ENCODE results near the gene MDH2. TPM values are rescaled to one million over a fixed set of nuclear protein-coding genes. Genes with fewer than 3 reads are reported as not detected.
"Not testable (repeated sequence)": the region's sequence is repeated elsewhere in the genome, so short reads cannot be mapped to it uniquely, and the experiment has no call there.

The MDH2 gene
- total RNA-seq, 4 donors from 2014 or later: 92.5 to 160 (median 131) TPM

DNA sequence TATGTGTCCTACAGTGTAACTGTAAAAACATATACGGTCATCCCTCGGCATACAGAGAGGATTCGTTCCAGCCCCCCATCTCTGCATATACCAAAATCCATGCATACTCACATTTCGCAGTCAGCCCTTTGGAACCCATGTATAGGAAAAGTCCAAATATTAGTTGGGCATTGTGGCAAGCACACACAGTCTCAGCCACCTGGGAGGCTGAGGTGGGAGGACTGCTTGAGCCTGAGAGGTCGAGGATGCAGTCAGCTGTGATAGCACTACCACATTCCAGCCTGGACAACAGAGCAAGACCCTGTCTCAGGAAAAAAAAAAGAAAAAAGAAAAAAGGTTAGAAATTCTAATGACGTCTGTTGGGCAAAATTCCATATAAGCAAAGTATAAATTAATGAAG, 29.1 kb downstream of the MDH2 start:
- Histone ChIP-seq H3K27me3 (no peaks in the 10 kb centered on the region), H3K4me1 (peaks cover 0 to 2% (median 0%) of the 10 kb centered on the region in 3 donors), H3K9me3 (peaks cover 0 to 6% (median 0%) of the 10 kb centered on the region in 3 donors), H3K36me3 (no peaks in the 10 kb centered on the region), H3K4me3 (no peak overlapping the region), H3K27ac (no peak overlapping the region)
- TF ChIP-seq, protein P1, sequence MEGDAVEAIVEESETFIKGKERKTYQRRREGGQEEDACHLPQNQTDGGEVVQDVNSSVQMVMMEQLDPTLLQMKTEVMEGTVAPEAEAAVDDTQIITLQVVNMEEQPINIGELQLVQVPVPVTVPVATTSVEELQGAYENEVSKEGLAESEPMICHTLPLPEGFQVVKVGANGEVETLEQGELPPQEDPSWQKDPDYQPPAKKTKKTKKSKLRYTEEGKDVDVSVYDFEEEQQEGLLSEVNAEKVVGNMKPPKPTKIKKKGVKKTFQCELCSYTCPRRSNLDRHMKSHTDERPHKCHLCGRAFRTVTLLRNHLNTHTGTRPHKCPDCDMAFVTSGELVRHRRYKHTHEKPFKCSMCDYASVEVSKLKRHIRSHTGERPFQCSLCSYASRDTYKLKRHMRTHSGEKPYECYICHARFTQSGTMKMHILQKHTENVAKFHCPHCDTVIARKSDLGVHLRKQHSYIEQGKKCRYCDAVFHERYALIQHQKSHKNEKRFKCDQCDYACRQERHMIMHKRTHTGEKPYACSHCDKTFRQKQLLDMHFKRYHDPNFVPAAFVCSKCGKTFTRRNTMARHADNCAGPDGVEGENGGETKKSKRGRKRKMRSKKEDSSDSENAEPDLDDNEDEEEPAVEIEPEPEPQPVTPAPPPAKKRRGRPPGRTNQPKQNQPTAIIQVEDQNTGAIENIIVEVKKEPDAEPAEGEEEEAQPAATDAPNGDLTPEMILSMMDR (IDR thresholded peaks at IDR 0.05): no peak
- TF ChIP-seq POLR2A (IDR thresholded peaks at IDR 0.05): no peak
- no peak for DNase-seq
- intact Hi-C loops (cut with DNase I): no loop called here
- WGBS, 2 donors: 90 to 92% methylated on average over 6 of the region's 6 CpGs

DNA sequence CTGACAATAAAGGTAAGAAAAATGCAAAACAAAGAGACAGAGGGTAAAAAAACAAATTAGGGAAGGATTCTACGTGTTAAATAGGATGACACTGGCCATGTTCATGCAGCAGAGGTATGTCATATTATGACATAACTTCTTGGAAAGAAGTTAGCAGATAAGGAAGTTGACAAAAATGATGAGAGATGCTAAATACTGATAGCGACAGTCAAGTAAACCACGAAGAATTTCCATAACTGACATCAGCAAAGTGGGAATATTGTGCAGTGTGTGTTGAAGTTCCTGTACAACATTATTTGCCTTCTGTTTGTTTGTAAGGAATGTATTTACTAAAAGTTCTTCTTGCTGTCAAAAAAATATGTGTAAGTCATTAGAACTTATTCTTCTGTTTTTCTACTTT, 29.5 kb downstream of the MDH2 start:
- H3K27me3 ChIP-seq: no peaks in the 10 kb centered on the region
- intact Hi-C loops (cut with DNase I): no loop called here

DNA sequence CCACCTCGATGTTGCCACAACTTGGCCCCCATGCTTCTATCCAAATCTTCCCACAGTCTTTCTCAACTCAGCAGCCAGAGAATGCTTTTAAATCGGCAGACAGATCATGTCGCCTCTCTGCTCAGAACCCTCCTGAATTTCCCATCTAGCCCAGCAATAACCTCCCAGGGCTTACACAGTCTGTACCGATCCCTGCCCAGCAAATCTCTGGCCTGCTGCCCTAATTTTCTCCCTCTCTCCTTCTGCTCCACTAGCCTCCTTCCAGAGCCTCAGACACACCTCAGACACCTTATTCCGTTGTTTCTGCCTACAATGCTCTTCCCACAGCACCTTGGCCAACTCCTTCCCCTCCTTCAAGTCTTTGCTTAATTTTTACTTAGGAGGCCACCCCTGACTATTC, 32.3 kb downstream of the MDH2 start:
- no peaks in the 10 kb centered on the region for H3K9me3 ChIP-seq
- H3K4me3 ChIP-seq: no peak overlapping the region
- no peak overlapping the region for H3K27ac ChIP-seq
- no peaks in the 10 kb centered on the region for H3K27me3 ChIP-seq
- no peaks in the 10 kb centered on the region for H3K36me3 ChIP-seq
- intact Hi-C loops (cut with DNase I): no loop called here
- no peak for DNase-seq
- no peak for TF ChIP-seq POLR2A (IDR thresholded peaks at IDR 0.05)
- TF ChIP-seq, protein P1 (IDR thresholded peaks at IDR 0.05): no peak
- H3K4me1 ChIP-seq: peaks cover 0 to 14% (median 0%) of the 10 kb centered on the region in 3 donors
- 77 to 80% methylated on average over 5 of the region's 5 CpGs for WGBS, 2 donors

More for the DNA sequence above, 29.5 kb downstream of the MDH2 start:
- no peak for TF ChIP-seq POLR2A (IDR thresholded peaks at IDR 0.05)
- TF ChIP-seq, protein P1 (IDR thresholded peaks at IDR 0.05): no peak
- H3K27ac ChIP-seq: no peak overlapping the region
- peaks cover 0 to 6% (median 0%) of the 10 kb centered on the region in 3 donors for H3K9me3 ChIP-seq
- no peak for DNase-seq
- H3K4me3 ChIP-seq: no peak overlapping the region
- no peaks in the 10 kb centered on the region for H3K4me1 ChIP-seq
- WGBS, 2 donors: 36 to 54% methylated on average over 3 of the region's 3 CpGs
- H3K36me3 ChIP-seq: no peaks in the 10 kb centered on the region

DNA sequence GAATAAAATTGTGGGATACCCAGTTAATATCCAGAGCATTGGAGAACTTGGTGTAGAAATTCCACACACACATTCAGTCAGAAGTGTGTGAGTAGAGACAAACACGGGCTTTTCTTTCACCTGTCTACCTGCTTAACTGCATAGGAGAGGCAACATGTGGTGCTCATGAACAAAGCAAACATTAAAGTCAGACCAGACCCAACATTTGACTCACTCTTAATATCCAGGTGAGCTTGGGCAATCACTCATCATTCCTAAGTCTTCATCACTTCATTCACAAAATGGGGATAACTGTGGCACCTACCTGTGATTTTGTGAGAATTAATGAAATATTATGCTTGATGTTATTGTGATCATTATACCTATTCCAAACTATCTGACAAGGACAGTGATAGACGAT, 36.2 kb downstream of the MDH2 start:
- H3K27ac ChIP-seq; H3K4me3 ChIP-seq; H3K9me3 ChIP-seq; H3K27me3 ChIP-seq; H3K36me3 ChIP-seq; DNase-seq; intact Hi-C loops (cut with DNase I): not testable (repeated sequence)
- 51 to 65% methylated on average over 2 of the region's 2 CpGs for WGBS, 2 donors
- peaks cover 0 to 46% (median 0%) of the 10 kb centered on the region in 3 donors for H3K4me1 ChIP-seq

DNA sequence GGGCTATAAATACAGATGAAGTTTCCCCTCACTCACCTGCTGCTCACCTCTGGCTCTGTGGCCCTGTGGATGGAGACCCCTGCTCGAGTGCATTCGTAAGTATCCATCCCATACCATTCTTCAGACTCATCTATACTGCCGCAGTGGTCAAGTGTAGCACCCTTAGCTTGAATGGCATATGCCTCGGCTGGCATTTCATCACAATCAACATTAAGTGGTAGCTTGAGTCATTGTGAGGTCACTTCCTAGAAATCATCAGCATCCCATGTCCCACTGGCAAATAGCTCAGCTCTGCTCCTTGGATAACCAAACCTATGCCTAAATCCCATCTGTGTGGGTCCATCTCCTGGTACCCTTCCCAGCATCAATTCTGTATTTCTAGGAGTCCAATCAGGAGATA, 38.2 kb downstream of the MDH2 start:
- Histone ChIP-seq H3K27ac (no peak overlapping the region), H3K4me3 (no peak overlapping the region), H3K4me1 (peaks cover 0 to 66% (median 0%) of the 10 kb centered on the region in 3 donors), H3K36me3 (no peaks in the 10 kb centered on the region), H3K9me3 (no peaks in the 10 kb centered on the region), H3K27me3 (peaks cover 0 to 4% (median 0%) of the 10 kb centered on the region in 4 donors)
- no peak for TF ChIP-seq POLR2A (IDR thresholded peaks at IDR 0.05)
- TF ChIP-seq, protein P1 (IDR thresholded peaks at IDR 0.05): no peak
- 76 to 82% methylated on average over 4 of the region's 4 CpGs for WGBS, 2 donors
- DNase-seq: no peak
- intact Hi-C loops (cut with DNase I): no loop called here

DNA sequence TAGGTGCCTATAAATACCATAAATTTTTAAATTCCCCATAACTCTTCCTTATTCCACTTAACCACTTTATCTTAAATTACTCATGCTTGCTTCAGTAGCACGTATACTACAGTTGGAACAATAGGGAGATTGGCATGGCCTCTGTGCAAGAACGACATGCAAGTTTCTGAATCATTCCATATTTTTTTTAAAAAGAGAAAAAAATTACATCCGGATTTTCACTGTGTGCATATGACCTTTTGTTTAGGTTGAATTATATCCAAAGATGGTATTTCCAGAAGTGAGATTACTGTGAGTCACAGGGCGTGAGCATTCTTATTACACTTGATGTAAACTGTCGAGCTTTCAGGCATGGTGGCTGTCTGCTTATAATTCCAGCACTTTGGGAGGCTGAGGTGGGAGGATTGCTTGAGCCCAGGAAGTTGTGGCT, 39.5 kb downstream of the MDH2 start:
- H3K4me3 ChIP-seq; intact Hi-C loops (cut with DNase I); H3K36me3 ChIP-seq; H3K27me3 ChIP-seq; DNase-seq; H3K9me3 ChIP-seq: not testable (repeated sequence)
- Histone ChIP-seq H3K27ac (peak overlapping the region; percentile 34 to 86 (median 67)), H3K4me1 (peaks cover 0 to 67% (median 0%) of the 10 kb centered on the region in 3 donors)
- 6 to 14% methylated on average over 5 of the region's 5 CpGs for WGBS, 2 donors

Measured in esophagus squamous epithelium (tissue), 5 donors.